T-helper 2 cell treated with Interferon-gamma antibody and Interleukin-4, amounts not matched to agents 5 μg/mL and 100 μg/mL, for 36 hours (primary cell): Measurements from ENCODE around the gene TMEM115.
"Not testable (repeated sequence)": the region's sequence is repeated elsewhere in the genome, so short reads cannot be mapped to it uniquely, and the experiment has no call there.

Experiments
- DNase-seq: peaks from one replicate; pipeline ENCODE4 v3.0.0; 2021; ENCODE audit warnings: low spot score
- H3K27ac Mint-ChIP-seq: one replicate; pipeline ENCODE4 v1.8.0; 2021; ENCODE audit warnings: mild to moderate bottlenecking, mixed read lengths
- H3K27me3 Mint-ChIP-seq: one replicate; pipeline ENCODE4 v1.8.0; 2021; ENCODE audit warnings: low read depth, mixed read lengths
- H3K36me3 Mint-ChIP-seq: one replicate; pipeline ENCODE4 v1.8.0; 2021; ENCODE audit warnings: low read depth, mixed read lengths
- H3K4me1 Mint-ChIP-seq: one replicate; pipeline ENCODE4 v1.8.0; 2021; ENCODE audit warnings: low read depth, mixed read lengths
- H3K4me3 Mint-ChIP-seq: one replicate; pipeline ENCODE4 v1.8.0; 2022; ENCODE audit warnings: mild to moderate bottlenecking, moderate library complexity, mixed read lengths
- H3K9me3 Mint-ChIP-seq: one replicate; pipeline ENCODE4 v1.8.0; 2021; ENCODE audit warnings: mixed read lengths

TMEM115 gene

DNA sequence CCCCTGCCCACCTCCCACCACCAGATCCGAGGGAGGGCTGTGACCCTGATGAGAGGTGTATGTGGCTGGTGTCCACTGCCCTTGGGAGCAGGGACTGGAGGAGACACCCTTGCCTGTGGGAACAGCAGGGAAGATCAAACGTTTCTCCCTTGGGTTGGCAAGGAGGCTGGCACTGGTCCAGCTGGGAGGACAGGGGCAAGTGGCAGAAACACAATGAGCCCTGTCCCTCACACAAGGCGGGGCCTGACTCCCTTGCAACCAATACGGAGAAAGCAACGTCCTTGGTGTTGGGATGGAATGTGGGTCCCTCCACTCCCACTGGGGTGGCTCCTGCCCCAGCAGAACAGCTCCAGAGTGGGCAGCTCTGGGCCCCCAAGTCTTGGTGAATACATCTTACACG is 42.0 kb downstream of the TMEM115 start:
- H3K27me3 Mint-ChIP-seq = no peaks in the 10 kb centered on the region
- H3K9me3 Mint-ChIP-seq = no peaks in the 10 kb centered on the region
- no peak for DNase-seq
- H3K27ac Mint-ChIP-seq = no peak overlapping the region
- H3K4me3 Mint-ChIP-seq = no peak overlapping the region
- peaks cover 4% of the 10 kb centered on the region for H3K36me3 Mint-ChIP-seq
- H3K4me1 Mint-ChIP-seq = peaks cover 26% of the 10 kb centered on the region

DNA sequence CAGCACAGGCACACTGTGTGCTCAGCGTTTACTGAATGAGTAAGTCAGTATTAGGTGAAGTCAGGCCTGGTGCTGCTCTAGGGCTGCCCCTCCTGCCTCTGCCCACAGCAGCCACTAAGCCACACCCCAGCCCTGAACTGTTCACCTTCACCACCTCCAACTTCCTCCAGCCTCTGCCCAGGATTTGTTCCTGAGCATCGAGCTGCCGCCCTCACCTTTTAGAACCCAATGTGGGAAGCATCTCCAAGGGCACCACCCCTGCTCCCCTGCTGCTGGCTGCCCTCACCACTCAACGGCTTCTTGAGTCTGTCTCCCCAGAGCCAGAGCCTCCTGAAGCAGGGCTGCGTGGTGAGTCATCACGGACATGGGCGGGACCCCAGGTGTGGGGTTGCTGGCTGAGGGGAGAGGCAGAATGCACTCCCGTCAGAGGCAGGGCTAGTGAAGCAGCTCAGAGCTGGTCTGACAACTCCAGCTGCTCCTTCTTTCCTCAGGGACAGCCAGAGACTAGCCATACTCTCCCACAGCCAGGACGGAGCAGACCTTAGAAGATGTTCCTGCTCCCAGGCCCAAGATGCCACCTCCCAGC is 42.6 kb downstream of the TMEM115 start:
- H3K4me1 Mint-ChIP-seq = peaks cover 26% of the 10 kb centered on the region
- DNase-seq = no peak
- H3K27me3 Mint-ChIP-seq = no peaks in the 10 kb centered on the region
- H3K9me3 Mint-ChIP-seq = no peaks in the 10 kb centered on the region
- H3K36me3 Mint-ChIP-seq = peaks cover 4% of the 10 kb centered on the region
- peak overlapping the region; percentile 54 for H3K4me3 Mint-ChIP-seq
- H3K27ac Mint-ChIP-seq = peak overlapping the region; percentile 83

GRCh38 chr3:50314816-50315215 is 44.5 kb downstream of the TMEM115 start:
- H3K27me3 Mint-ChIP-seq = no peaks in the 10 kb centered on the region
- peaks cover 2% of the 10 kb centered on the region for H3K9me3 Mint-ChIP-seq
- H3K27ac Mint-ChIP-seq = no peak overlapping the region
- H3K4me1 Mint-ChIP-seq = peaks cover 20% of the 10 kb centered on the region
- no peak overlapping the region for H3K4me3 Mint-ChIP-seq
- DNase-seq = no peak
- H3K36me3 Mint-ChIP-seq = peaks cover 5% of the 10 kb centered on the region

GRCh38 chr3:50314342-50314741 is 45.0 kb downstream of the TMEM115 start:
- DNase-seq = no peak
- no peak overlapping the region for H3K27ac Mint-ChIP-seq

DNA sequence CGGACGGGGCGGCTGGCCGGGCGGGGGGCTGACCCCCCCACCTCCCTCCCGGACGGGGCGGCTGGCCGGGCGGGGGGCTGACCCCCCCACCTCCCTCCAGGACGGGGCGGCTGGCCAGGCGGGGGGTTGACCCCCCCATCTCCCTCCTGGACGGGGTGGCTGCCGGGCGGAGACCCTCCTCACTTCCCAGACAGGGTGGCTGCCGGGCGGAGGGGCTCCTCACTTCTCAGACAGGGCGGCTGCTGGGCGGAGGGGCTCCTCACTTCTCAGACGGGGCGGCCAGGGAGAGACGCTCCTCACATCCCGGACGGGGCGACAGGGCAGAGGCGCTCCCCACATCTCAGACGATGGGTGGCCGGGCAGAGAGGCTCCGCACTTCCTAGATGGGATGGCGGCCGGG is 47.3 kb downstream of the TMEM115 start:
- DNase-seq, H3K27me3 Mint-ChIP-seq, H3K4me3 Mint-ChIP-seq, H3K9me3 Mint-ChIP-seq, H3K36me3 Mint-ChIP-seq, H3K27ac Mint-ChIP-seq: not testable (repeated sequence)
- peaks cover 11% of the 10 kb centered on the region for H3K4me1 Mint-ChIP-seq

More at GRCh38 chr3:50314342-50314741, 45.0 kb downstream of the TMEM115 start:
- Mint-ChIP-seq H3K4me1 (peaks cover 18% of the 10 kb centered on the region), H3K36me3 (peaks cover 7% of the 10 kb centered on the region), H3K4me3 (no peak overlapping the region), H3K9me3 (peaks cover 6% of the 10 kb centered on the region), H3K27me3 (no peaks in the 10 kb centered on the region)
